KMS-11 (cell line): Measurements from ENCODE around the gene ZBBX.

Experiments
- H2AFZ ChIP-seq: fragments of 200-600 bp; sonication (generic); 2 replicates; pipeline ENCODE4 v1.6.1; 2016; ENCODE audit warnings: antibody characterized with exemption, mixed run types, low read depth
- H3K27ac ChIP-seq: fragments of 200-600 bp; sonication (generic); 2 replicates; pipeline ENCODE4 v1.6.1; 2016; ENCODE audit warnings: mild to moderate bottlenecking, mixed run types
- H3K27me3 ChIP-seq: fragments of 200-600 bp; sonication (generic); 2 replicates; pipeline ENCODE4 v1.6.1; 2017; ENCODE audit warnings: mild to moderate bottlenecking, low read depth, mixed run types, moderate library complexity; ENCODE audit not compliant: insufficient read depth
- H3K36me3 ChIP-seq: fragments of 200-600 bp; sonication (generic); 2 replicates; pipeline ENCODE4 v1.6.1; 2017; ENCODE audit warnings: mild to moderate bottlenecking, mixed run types; ENCODE audit not compliant: insufficient read depth
- H3K4me1 ChIP-seq: fragments of 200-600 bp; sonication (generic); 2 replicates; pipeline ENCODE4 v1.6.1; 2016; ENCODE audit warnings: mild to moderate bottlenecking, low read depth, mixed run types; ENCODE audit not compliant: poor library complexity, severe bottlenecking
- H3K4me2 ChIP-seq: fragments of 200-600 bp; sonication (generic); 2 replicates; pipeline ENCODE4 v1.7.0; 2016; ENCODE audit warnings: mild to moderate bottlenecking, mixed run types
- H3K4me3 ChIP-seq: fragments of 200-600 bp; sonication (generic); IDR thresholded peaks from 2 replicates; pipeline ENCODE4 v1.6.1; 2017; ENCODE audit warnings: low read depth, low read length, mixed read lengths; ENCODE audit not compliant: insufficient read depth
- H3K79me2 ChIP-seq: fragments of 200-600 bp; sonication (generic); 2 replicates; pipeline ENCODE4 v1.6.1; 2016; ENCODE audit warnings: low read depth, mixed run types; ENCODE audit not compliant: insufficient read depth
- H3K9ac ChIP-seq: fragments of 200-600 bp; sonication (generic); 2 replicates; pipeline ENCODE4 v1.6.1; 2016; ENCODE audit warnings: mild to moderate bottlenecking, mixed run types
- H4K20me1 ChIP-seq: fragments of 200-600 bp; sonication (generic); 2 replicates; pipeline ENCODE4 v1.6.1; 2016; ENCODE audit warnings: mild to moderate bottlenecking, mixed run types; ENCODE audit not compliant: insufficient read depth
- CTCF ChIP-seq: fragments of 200-600 bp; sonication (generic); conservative IDR thresholded peaks from 2 replicates; pipeline ENCODE4 v1.6.1; 2017; ENCODE audit warnings: low read depth, mild to moderate bottlenecking, antibody characterized with exemption, low read length, moderate library complexity, mixed read lengths

The ZBBX gene

GRCh38 chr3:167253037-167253436 lies 127.1 kb downstream of the ZBBX start:
- Histone ChIP-seq H4K20me1 (no peaks in the 10 kb centered on the region), H2AFZ (no peak overlapping the region)
- TF ChIP-seq CTCF, result no peak

GRCh38 chr3:167251678-167252077 lies 128.4 kb downstream of the ZBBX start:
- no peak overlapping the region for H3K4me2 ChIP-seq
- H3K9ac ChIP-seq, result no peak overlapping the region
- H4K20me1 ChIP-seq, result no peaks in the 10 kb centered on the region
- H2AFZ ChIP-seq, result no peak overlapping the region
- no peaks in the 10 kb centered on the region for H3K4me1 ChIP-seq
- no peak for TF ChIP-seq CTCF
- H3K4me3 ChIP-seq, result no peak overlapping the region
- H3K36me3 ChIP-seq, result no peaks in the 10 kb centered on the region
- H3K27me3 ChIP-seq, result no peaks in the 10 kb centered on the region
- no peak overlapping the region for H3K27ac ChIP-seq
- H3K79me2 ChIP-seq, result no peaks in the 10 kb centered on the region

More at GRCh38 chr3:167253037-167253436, 127.1 kb downstream of the ZBBX start:
- no peaks in the 10 kb centered on the region for H3K36me3 ChIP-seq
- H3K4me2 ChIP-seq, result no peak overlapping the region
- no peak overlapping the region for H3K4me3 ChIP-seq
- H3K9ac ChIP-seq, result no peak overlapping the region
- H3K79me2 ChIP-seq, result no peaks in the 10 kb centered on the region
- H3K27ac ChIP-seq, result no peak overlapping the region
- H3K4me1 ChIP-seq, result no peaks in the 10 kb centered on the region
- no peaks in the 10 kb centered on the region for H3K27me3 ChIP-seq

GRCh38 chr3:167246252-167246651 lies 133.8 kb downstream of the ZBBX start:
- Histone ChIP-seq H3K79me2 (no peaks in the 10 kb centered on the region), H3K4me3 (no peak overlapping the region), H3K36me3 (no peaks in the 10 kb centered on the region), H3K4me1 (no peaks in the 10 kb centered on the region), H4K20me1 (no peaks in the 10 kb centered on the region), H3K27ac (no peak overlapping the region), H3K9ac (no peak overlapping the region), H3K27me3 (no peaks in the 10 kb centered on the region), H2AFZ (no peak overlapping the region), H3K4me2 (no peak overlapping the region)
- TF ChIP-seq CTCF, result no peak

- H3K4me3 ChIP-seq, result no peak overlapping the region
- no peak for TF ChIP-seq CTCF
- no peaks in the 10 kb centered on the region for H3K36me3 ChIP-seq
- no peaks in the 10 kb centered on the region for H3K27me3 ChIP-seq
- no peaks in the 10 kb centered on the region for H3K4me1 ChIP-seq
- H4K20me1 ChIP-seq, result no peaks in the 10 kb centered on the region
- no peaks in the 10 kb centered on the region for H3K79me2 ChIP-seq
- no peak overlapping the region for H3K27ac ChIP-seq
- no peak overlapping the region for H3K9ac ChIP-seq
- H3K4me2 ChIP-seq, result no peak overlapping the region
- H2AFZ ChIP-seq, result no peak overlapping the region
Measured at GRCh38 chr3:167241048-167241845, 138.8 kb downstream of the ZBBX start.
